GM12874 (cell line): Measurements from ENCODE around the gene GOLGA6L2.

Source experiments
- CTCF ChIP-seq: IDR thresholded peaks from 2 replicates; pipeline ENCODE4 v1.5.1; 2011; ENCODE audit warnings: low read depth, mild to moderate bottlenecking, control low read depth, low read length, moderate library complexity; ENCODE audit not compliant: insufficient read depth

GOLGA6L2 gene

GRCh38 chr15:23422099-23422945 lies 24.7 kb downstream of the GOLGA6L2 start:
- TF ChIP-seq CTCF, result no peak

- TF ChIP-seq CTCF, result no peak
These were observed 26.1 kb downstream of the GOLGA6L2 start for GRCh38 chr15:23420806-23421575.

GRCh38 chr15:23416349-23417276 lies 30.4 kb downstream of the GOLGA6L2 start:
- no peak for TF ChIP-seq CTCF

- no peak for TF ChIP-seq CTCF
These were observed 31.6 kb downstream of the GOLGA6L2 start for GRCh38 chr15:23415321-23415865.

- no peak for TF ChIP-seq CTCF
These were observed 35.2 kb downstream of the GOLGA6L2 start for GRCh38 chr15:23411841-23412240.

GRCh38 chr15:23403550-23403949 lies 43.5 kb downstream of the GOLGA6L2 start:
- no peak for TF ChIP-seq CTCF
